GM20000 (cell line): ENCODE results near the gene SPSB4.

Source experiments
- DNase-seq: peaks from one replicate; pipeline ENCODE4 v3.0.0; 2012; ENCODE audit warnings: low spot score
- TF ChIP-seq, protein P1 (sequence below): IDR thresholded peaks from 2 replicates; pipeline ENCODE4 v1.5.1; 2012; ENCODE audit warnings: mild to moderate bottlenecking, control low read depth; ENCODE audit errors: extremely low read depth, missing control alignments

Gene SPSB4

GRCh38 chr3:141019244-141019643, 31.9 kb upstream of the SPSB4 start:
- TF ChIP-seq, protein P1, sequence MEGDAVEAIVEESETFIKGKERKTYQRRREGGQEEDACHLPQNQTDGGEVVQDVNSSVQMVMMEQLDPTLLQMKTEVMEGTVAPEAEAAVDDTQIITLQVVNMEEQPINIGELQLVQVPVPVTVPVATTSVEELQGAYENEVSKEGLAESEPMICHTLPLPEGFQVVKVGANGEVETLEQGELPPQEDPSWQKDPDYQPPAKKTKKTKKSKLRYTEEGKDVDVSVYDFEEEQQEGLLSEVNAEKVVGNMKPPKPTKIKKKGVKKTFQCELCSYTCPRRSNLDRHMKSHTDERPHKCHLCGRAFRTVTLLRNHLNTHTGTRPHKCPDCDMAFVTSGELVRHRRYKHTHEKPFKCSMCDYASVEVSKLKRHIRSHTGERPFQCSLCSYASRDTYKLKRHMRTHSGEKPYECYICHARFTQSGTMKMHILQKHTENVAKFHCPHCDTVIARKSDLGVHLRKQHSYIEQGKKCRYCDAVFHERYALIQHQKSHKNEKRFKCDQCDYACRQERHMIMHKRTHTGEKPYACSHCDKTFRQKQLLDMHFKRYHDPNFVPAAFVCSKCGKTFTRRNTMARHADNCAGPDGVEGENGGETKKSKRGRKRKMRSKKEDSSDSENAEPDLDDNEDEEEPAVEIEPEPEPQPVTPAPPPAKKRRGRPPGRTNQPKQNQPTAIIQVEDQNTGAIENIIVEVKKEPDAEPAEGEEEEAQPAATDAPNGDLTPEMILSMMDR, result no peak

DNA sequence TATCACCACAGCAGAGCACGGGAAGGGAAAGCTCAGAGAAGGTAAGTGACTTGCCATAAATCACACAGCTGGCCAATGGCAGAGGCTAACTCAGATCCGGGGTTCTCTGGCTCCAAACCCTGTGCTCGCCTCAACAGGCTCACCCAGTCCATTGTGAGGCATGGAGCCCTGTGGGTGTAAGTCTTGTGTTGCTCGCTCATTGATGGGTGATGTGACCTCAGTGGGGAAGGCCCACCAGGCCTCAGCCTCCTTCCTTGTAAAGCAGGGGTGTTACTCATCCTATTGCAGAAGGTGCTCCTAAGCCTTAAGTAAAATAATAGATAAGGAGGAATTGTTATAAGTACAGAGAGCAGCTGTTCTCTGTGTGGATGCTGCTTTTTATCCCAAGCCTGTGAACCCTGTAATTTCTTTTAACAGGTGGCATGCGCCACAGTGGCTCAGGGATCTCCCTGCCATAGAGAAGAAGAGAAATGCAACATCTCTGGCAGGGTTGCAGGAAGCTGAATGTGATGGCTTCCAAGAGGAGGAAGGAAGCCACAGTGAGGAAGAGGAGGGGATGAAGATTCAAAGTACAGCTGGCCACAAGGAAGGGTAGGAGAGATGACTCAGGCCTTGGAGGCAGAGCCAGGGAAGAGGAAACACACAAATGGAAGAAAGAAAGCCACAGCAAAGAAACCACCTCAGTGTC, 30.9 kb upstream of the SPSB4 start:
- TF ChIP-seq, protein P1, result no peak
- no peak for DNase-seq

More at GRCh38 chr3:141019244-141019643, 31.9 kb upstream of the SPSB4 start:
- no peak for DNase-seq

- no peak for DNase-seq
- TF ChIP-seq, protein P1, result no peak
Observed at GRCh38 chr3:141021261-141021660, 29.9 kb upstream of the SPSB4 start.

DNA sequence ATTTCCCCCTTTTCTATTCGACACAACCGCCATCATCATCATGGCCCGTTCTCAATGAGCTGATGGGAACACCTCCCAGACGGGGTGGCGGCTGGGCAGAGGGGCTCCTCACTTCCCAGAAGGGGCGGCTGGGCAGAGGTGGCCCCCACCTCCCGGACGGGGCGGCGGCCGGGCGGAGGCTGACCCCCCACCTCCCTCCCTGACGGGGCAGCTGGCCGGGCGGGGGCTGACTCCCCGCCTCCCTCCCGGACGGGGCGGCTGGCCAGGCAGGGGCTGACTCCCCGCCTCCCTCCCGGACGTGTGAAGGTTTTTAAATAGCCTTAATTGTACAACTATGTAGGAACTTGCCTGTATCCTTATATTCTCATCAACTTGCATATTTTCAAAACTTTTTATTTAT, 20.9 kb upstream of the SPSB4 start:
- TF ChIP-seq, protein P1, result no peak
- DNase-seq, result no peak

GRCh38 chr3:141039589-141039988, 11.6 kb upstream of the SPSB4 start:
- DNase-seq, result no peak
- TF ChIP-seq, protein P1, result no peak

DNA sequence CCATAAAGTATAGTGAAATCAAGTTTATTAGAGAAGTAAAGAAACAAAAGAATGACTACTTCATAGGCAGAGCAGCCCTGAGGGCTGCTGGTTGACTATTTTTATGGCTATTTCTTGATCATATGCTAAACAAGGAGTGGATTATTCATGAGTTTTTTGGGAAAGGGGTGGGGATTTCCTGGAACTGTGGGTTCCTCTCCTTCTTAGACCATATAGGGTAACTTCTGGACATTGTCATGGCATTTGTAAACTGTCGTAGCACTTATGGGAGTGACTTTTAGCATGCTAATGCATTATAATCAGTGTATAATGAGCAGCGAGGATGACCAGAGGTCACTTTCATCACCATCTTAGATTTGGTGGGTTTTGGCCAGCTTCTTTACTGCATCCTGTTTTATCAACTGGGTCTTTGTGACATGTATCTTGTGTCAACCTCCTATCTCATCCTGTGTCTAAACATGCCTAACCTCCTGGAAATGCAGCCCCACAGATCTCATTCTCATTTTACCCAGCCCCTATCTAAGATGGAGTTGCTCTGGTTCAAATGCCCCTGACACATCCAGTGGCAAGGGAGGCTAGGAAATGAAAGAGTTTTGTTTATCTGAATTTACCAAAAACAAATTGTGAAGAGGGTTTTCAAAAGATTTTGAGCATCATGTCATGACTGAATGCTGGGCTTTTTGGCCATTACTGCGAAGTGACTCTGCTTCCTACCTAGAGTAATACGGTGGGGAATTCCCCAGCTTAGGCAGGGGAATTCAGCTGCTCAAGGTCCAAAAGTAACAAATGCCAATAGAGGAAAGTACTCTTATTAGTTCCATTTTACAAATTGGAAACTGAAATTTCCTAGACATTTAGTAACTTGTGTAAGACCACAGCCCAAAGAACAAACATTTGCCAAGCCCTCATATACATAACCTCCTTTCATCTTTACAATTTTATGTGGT, 6.2 kb upstream of the SPSB4 start:
- TF ChIP-seq, protein P1, result no peak
- peak; percentile 62 for DNase-seq

GRCh38 chr3:141045849-141046248, 5.3 kb upstream of the SPSB4 start:
- TF ChIP-seq, protein P1, result no peak
- no peak for DNase-seq
